Measurements from ENCODE around the gene PIGP.

The PIGP gene

DNA sequence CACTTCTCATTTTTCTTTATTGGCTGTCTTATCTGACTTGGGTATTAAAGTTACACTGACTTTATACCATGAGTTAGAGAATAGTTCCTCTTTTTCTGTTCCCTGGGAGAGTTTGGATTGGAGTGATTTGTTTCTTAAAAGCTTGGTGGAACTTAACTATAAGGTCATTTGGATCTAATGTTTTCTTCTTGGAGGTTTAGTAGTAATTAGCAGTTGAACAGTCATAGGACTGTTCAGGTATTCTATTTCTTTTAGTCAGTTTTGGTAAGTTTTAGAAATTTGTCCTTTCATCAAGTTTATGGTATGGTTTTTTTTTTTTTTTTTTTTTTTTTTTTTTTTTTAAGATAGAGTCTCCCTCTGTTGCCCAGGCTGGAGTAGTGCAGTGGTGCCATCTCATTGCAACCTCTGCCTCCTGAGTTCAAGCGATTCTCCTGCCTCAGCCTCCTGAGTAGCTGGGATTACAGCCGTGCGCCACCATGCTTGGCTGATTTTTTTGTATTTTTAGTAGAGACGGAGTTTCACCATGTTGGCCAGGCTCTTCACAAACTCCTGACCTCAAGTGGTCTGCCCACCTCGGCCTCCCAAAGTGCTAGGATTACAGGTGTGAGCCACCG, 6.4 kb upstream of the PIGP start:
- Histone ChIP-seq H3K4me2 (no peak overlapping the region), H3K79me2 (ENCODE audit: insufficient read depth, low read depth) (peaks cover 82% of the 10 kb centered on the region), H3K27ac (no peak overlapping the region), H4K20me1 (ENCODE audit: insufficient read depth) (no peaks in the 10 kb centered on the region; the same call in 1 of the 2 replicates), H2AFZ (ENCODE audit: low read depth) (no peak overlapping the region), H3K4me1 (ENCODE audit: low read depth, poor library complexity, severe bottlenecking) (peaks cover 13% of the 10 kb centered on the region), H3K9ac (no peak overlapping the region), H3K27me3 (ENCODE audit: insufficient read depth, low read depth) (no peaks in the 10 kb centered on the region), H3K36me3 (ENCODE audit: insufficient read depth) (no peaks in the 10 kb centered on the region), H3K4me3 (IDR thresholded peaks at IDR 0.05; ENCODE audit: insufficient read depth, low read depth, low read length) (no peak overlapping the region)
- TF ChIP-seq, protein P1, sequence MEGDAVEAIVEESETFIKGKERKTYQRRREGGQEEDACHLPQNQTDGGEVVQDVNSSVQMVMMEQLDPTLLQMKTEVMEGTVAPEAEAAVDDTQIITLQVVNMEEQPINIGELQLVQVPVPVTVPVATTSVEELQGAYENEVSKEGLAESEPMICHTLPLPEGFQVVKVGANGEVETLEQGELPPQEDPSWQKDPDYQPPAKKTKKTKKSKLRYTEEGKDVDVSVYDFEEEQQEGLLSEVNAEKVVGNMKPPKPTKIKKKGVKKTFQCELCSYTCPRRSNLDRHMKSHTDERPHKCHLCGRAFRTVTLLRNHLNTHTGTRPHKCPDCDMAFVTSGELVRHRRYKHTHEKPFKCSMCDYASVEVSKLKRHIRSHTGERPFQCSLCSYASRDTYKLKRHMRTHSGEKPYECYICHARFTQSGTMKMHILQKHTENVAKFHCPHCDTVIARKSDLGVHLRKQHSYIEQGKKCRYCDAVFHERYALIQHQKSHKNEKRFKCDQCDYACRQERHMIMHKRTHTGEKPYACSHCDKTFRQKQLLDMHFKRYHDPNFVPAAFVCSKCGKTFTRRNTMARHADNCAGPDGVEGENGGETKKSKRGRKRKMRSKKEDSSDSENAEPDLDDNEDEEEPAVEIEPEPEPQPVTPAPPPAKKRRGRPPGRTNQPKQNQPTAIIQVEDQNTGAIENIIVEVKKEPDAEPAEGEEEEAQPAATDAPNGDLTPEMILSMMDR (conservative IDR thresholded peaks at IDR 0.05; ENCODE audit: low read depth, low read length): 0 out of 2 replicates have a peak, but pooled peaks have one; percentile 28

DNA sequence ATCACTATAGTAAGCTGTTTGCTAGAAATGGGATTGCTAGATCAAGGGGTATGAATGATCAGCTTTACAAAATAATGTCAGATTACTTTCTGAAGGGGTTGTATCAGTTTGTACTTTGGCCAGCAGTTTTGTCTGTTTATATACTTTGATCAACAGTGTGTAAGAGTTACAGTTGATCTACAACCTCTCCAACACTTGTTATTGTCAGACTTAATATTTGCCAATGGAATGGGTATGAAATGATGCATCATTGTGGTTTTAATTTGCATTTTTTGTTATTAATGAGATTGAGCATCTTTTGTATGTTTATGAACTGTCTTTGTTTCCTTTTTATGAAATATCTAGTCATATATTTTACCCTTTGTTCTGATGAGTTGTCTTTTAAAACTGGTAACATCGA, 4.5 kb upstream of the PIGP start:
- Histone ChIP-seq H3K79me2 (ENCODE audit: insufficient read depth, low read depth) (peaks cover 75% of the 10 kb centered on the region), H4K20me1 (ENCODE audit: insufficient read depth) (no peaks in the 10 kb centered on the region; the same call in 1 of the 2 replicates), H3K4me2 (no peak overlapping the region), H3K27ac (no peak overlapping the region), H3K4me1 (ENCODE audit: low read depth, poor library complexity, severe bottlenecking) (peaks cover 13% of the 10 kb centered on the region), H2AFZ (ENCODE audit: low read depth) (no peak overlapping the region), H3K27me3 (ENCODE audit: insufficient read depth, low read depth) (no peaks in the 10 kb centered on the region), H3K9ac (no peak overlapping the region), H3K36me3 (ENCODE audit: insufficient read depth) (no peaks in the 10 kb centered on the region), H3K4me3 (IDR thresholded peaks at IDR 0.05; ENCODE audit: insufficient read depth, low read depth, low read length) (no peak overlapping the region)
- TF ChIP-seq, protein P1 (conservative IDR thresholded peaks at IDR 0.05; ENCODE audit: low read depth, low read length): no peak

DNA sequence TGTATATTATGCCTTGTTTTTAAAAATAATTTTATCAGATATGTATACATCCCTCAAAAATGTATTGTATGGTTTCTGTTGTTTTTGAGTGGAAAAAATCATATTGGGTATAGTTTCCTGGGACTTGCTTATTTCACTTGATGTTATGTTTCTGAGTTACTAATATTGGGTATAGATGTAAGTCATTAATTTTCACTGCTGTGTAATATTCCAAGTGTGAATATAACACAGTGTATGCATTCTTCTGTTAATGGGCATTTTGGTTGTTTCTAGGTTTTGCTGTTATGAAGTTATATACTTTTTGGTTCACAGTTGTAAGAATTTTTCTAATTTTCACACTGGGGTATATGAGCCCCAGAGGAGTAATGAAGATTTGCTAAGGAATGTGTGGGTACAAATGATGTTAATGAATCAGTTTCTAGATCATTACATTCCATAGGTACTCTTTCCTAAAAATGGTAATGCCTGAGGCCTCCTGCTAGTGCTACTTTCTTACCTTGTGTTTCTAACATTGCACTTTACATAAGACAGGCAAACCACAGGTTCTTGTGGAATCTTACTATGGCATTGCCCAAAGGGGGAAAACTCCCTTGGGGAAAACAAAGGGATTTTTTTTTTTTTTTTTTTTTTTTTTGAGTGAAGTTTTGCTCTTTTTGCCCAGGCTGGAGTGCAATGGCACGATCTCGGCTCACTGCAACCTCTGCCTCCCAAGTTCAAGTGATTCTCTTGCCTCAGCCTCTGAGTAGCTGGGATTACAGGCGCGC, 3.4 kb upstream of the PIGP start:
- Histone ChIP-seq H3K4me3 (IDR thresholded peaks at IDR 0.05; ENCODE audit: insufficient read depth, low read depth, low read length) (no peak overlapping the region), H3K36me3 (ENCODE audit: insufficient read depth) (no peaks in the 10 kb centered on the region), H3K27me3 (ENCODE audit: insufficient read depth, low read depth) (no peaks in the 10 kb centered on the region), H4K20me1 (ENCODE audit: insufficient read depth) (no peaks in the 10 kb centered on the region; the same call in 1 of the 2 replicates), H2AFZ (ENCODE audit: low read depth) (no peak overlapping the region), H3K4me1 (ENCODE audit: low read depth, poor library complexity, severe bottlenecking) (peaks cover 20% of the 10 kb centered on the region), H3K27ac (no peak overlapping the region), H3K4me2 (no peak overlapping the region), H3K9ac (no peak overlapping the region), H3K79me2 (ENCODE audit: insufficient read depth, low read depth) (peaks cover 67% of the 10 kb centered on the region)
- TF ChIP-seq, protein P1 (conservative IDR thresholded peaks at IDR 0.05; ENCODE audit: low read depth, low read length): no peak

DNA sequence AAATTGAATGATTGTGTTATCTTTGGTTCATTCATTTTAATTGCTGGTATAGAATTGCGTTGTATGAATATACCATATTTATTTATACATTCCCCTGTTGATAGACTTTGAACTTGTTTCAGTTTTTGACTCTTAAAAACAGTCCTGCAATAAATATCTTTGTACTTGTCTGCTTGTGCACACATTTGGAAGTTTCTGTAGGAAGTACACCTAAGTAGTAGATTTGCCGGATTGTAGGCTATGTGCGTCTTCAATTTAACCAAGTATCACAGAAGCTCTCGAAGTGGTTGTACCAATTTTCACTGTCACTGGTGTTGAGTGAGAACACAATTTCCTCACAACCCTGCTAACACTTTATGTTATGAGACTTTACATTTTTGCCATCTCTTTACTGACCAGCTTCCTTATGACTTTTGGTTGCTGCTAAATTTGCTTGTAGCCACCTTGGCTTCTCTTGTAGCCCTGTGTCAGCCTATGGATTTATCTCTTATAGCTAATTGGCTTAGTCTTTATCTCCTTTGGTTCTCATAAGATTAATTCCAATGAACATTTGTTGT, 2.4 kb upstream of the PIGP start:
- H3K36me3 ChIP-seq (ENCODE audit: insufficient read depth): no peaks in the 10 kb centered on the region
- H2AFZ ChIP-seq (ENCODE audit: low read depth): no peak overlapping the region
- no peak overlapping the region for H3K27ac ChIP-seq
- H3K4me1 ChIP-seq (ENCODE audit: low read depth, poor library complexity, severe bottlenecking): peaks cover 20% of the 10 kb centered on the region
- H3K4me2 ChIP-seq: peak overlapping the region; percentile 98; the same call in 1 of the 2 replicates
- peaks cover 57% of the 10 kb centered on the region for H3K79me2 ChIP-seq (ENCODE audit: insufficient read depth, low read depth)
- H3K4me3 ChIP-seq (IDR thresholded peaks at IDR 0.05; ENCODE audit: insufficient read depth, low read depth, low read length): no peak overlapping the region
- H3K27me3 ChIP-seq (ENCODE audit: insufficient read depth, low read depth): no peaks in the 10 kb centered on the region
- no peak overlapping the region for H3K9ac ChIP-seq
- H4K20me1 ChIP-seq (ENCODE audit: insufficient read depth): no peaks in the 10 kb centered on the region; the same call in 1 of the 2 replicates
- TF ChIP-seq, protein P1 (conservative IDR thresholded peaks at IDR 0.05; ENCODE audit: low read depth, low read length): no peak

All from KMS-11 (cell line).